HEK293T (cell line): ENCODE results near the gene FHOD3.

ENCODE experiments used
- ARNT ChIP-seq: fragments of 450-650 bp; IDR thresholded peaks from 2 replicates; pipeline ENCODE4 v1.6.1; 2017; ENCODE audit warnings: mild to moderate bottlenecking
- BHLHE40 ChIP-seq: fragments of 450-650 bp; IDR thresholded peaks from 2 replicates; pipeline ENCODE4 v1.6.1; 2016; ENCODE audit warnings: mild to moderate bottlenecking, moderate library complexity, borderline replicate concordance
- CTBP1 ChIP-seq: fragments of 450-650 bp; IDR thresholded peaks from 2 replicates; pipeline ENCODE4 v1.6.1; 2016; ENCODE audit warnings: borderline replicate concordance
- ELF4 ChIP-seq: fragments of 450-650 bp; IDR thresholded peaks from 2 replicates; pipeline ENCODE4 v1.6.1; 2017; ENCODE audit warnings: antibody characterized with exemption
- FOXA1 ChIP-seq: fragments of 450-650 bp; IDR thresholded peaks from 2 replicates; pipeline ENCODE4 v1.6.1; 2016; ENCODE audit warnings: mild to moderate bottlenecking
- FOXK2 ChIP-seq: fragments of 450-650 bp; IDR thresholded peaks from 2 replicates; pipeline ENCODE4 v1.6.1; 2016; ENCODE audit warnings: mild to moderate bottlenecking
- FOXM1 ChIP-seq: fragments of 450-650 bp; IDR thresholded peaks from 2 replicates; pipeline ENCODE4 v1.6.1; 2017; ENCODE audit warnings: mild to moderate bottlenecking, borderline replicate concordance
- HDGF ChIP-seq: fragments of 450-650 bp; IDR thresholded peaks from 2 replicates; pipeline ENCODE4 v1.6.1; 2017; ENCODE audit warnings: antibody characterized with exemption, borderline replicate concordance
- L3MBTL2 ChIP-seq: fragments of 450-650 bp; conservative IDR thresholded peaks from 2 replicates; pipeline ENCODE4 v1.6.1; 2016; ENCODE audit warnings: mild to moderate bottlenecking
- NFRKB ChIP-seq: fragments of 450-650 bp; IDR thresholded peaks from 2 replicates; pipeline ENCODE4 v1.6.1; 2016; ENCODE audit warnings: mild to moderate bottlenecking, moderate library complexity
- SP1 ChIP-seq: fragments of 450-650 bp; IDR thresholded peaks from 2 replicates; pipeline ENCODE4 v1.6.1; 2017
- SUZ12 ChIP-seq: fragments of 450-650 bp; IDR thresholded peaks from 2 replicates; pipeline ENCODE4 v1.6.1; 2016; ENCODE audit warnings: mild to moderate bottlenecking
- TARDBP ChIP-seq: fragments of 450-650 bp; IDR thresholded peaks from 2 replicates; pipeline ENCODE4 v1.6.1; 2016
- ZNF384 ChIP-seq: fragments of 450-650 bp; IDR thresholded peaks from 2 replicates; pipeline ENCODE4 v1.6.1; 2016

DNA sequence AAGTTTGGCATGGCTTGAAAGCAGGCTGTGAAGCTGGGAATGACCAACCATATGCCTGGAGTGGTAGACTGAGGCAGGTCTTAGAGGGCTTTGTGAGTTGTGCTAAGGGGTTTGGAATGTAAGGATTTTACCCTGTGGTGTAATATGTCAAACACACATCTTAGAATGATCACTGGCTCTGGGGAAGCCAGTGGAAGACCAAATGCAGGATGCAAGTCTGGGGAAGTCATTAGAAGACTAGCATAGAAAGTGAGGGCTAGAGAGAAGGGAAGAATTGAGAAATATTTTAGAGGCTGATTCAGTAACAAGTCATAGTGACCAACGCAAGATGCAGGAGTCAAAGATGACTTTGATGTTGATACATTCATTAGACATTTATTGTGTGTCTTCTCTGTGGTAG lies 3.5 kb upstream of the FHOD3 start:
- TF ChIP-seq ZNF384 (no peak), HDGF (no peak), ELF4 (no peak), FOXK2 (no peak), TARDBP (no peak), SP1 (no peak), BHLHE40 (no peak), FOXM1 (no peak), FOXA1 (no peak), L3MBTL2 (no peak), NFRKB (no peak), CTBP1 (no peak), SUZ12 (no peak), ARNT (no peak)
